Stimulated activated CD4-positive, alpha-beta T cell treated with anti-CD3 and anti-CD28 coated beads, Interleukin-4, amount 100 ng/mL, for 48 hours (primary cell): ENCODE measurements around the gene GPR17.

Source experiments
- DNase-seq, 2 donors: peaks; one replicate each; pipeline ENCODE4 v3.0.0-alpha.2; 2020; ENCODE audit warnings: low read depth in 2 of 2

GPR17 gene

GRCh38 chr2:127654084-127654837 lies 8.3 kb downstream of the GPR17 start:
- DNase-seq = no peak

GRCh38 chr2:127654838-127655175 lies 8.9 kb downstream of the GPR17 start:
- no peak for DNase-seq

GRCh38 chr2:127655209-127656073 lies 9.5 kb downstream of the GPR17 start:
- DNase-seq = no peak

- DNase-seq = no peak
Observed at GRCh38 chr2:127656569-127657231, 10.7 kb downstream of the GPR17 start.

- no peak for DNase-seq
Observed at GRCh38 chr2:127657232-127657595, 11.3 kb downstream of the GPR17 start.

- DNase-seq = no peak
Observed at GRCh38 chr2:127658146-127658545, 12.2 kb downstream of the GPR17 start.

- no peak for DNase-seq
Observed at GRCh38 chr2:127658641-127659407, 12.9 kb downstream of the GPR17 start.

GRCh38 chr2:127659408-127660290 lies 13.7 kb downstream of the GPR17 start:
- no peak for DNase-seq

GRCh38 chr2:127660291-127660578 lies 14.3 kb downstream of the GPR17 start:
- no peak for DNase-seq

GRCh38 chr2:127661072-127661649 lies 15.2 kb downstream of the GPR17 start:
- no peak for DNase-seq

- no peak for DNase-seq
Observed at GRCh38 chr2:127661949-127662510, 16.1 kb downstream of the GPR17 start.

- no peak for DNase-seq
Observed at GRCh38 chr2:127662937-127663565, 17.1 kb downstream of the GPR17 start.

GRCh38 chr2:127663566-127664064 lies 17.7 kb downstream of the GPR17 start:
- DNase-seq = no peak

GRCh38 chr2:127664065-127664894 lies 18.3 kb downstream of the GPR17 start:
- DNase-seq = no peak

GRCh38 chr2:127664895-127665225 lies 18.9 kb downstream of the GPR17 start:
- DNase-seq = no peak

- DNase-seq = no peak
Observed at GRCh38 chr2:127665267-127665893, 19.4 kb downstream of the GPR17 start.

- no peak for DNase-seq
Observed at GRCh38 chr2:127669056-127669455, 23.1 kb downstream of the GPR17 start.
